Measurements from ENCODE around the gene TNFAIP8L3. TPM values are rescaled to one million over a fixed set of nuclear protein-coding genes. Genes with fewer than 3 reads are reported as not detected.
A peak's percentile ranks its signal among the peaks of the same experiment; 100 is the strongest.

The TNFAIP8L3 gene
- total and polyA plus RNA-seq, 2 of the 4 experiments (the other 2 are of a cell fraction) = 0.29 to 0.90 TPM

DNA sequence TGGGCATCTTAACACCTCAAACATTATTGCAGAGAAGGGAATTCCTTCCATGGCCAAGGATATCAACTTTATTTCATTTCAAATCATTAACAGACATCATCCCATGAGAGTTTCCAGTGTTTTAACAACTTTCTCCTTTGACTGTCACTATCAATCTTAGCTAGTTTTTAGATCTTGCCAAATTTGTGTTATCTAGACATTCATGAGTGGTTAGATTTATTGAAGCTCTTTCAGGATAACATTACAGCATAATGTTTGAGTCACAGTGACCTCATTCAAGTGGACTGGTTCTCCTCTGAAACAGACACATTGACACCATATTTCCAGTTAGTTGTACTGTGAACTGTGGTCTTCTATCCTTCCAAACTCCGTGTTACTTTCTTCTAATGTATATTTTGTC is 8.6 kb upstream of the TNFAIP8L3 start:
- Histone ChIP-seq H4K5ac (ENCODE audit: low read depth, low read length) (no peak overlapping the region), H3K56ac (ENCODE audit: extremely low read depth, insufficient read depth, low read length) (no peak overlapping the region), H3K9me3 (ENCODE audit: control insufficient read depth, insufficient read depth, low read length) (no peaks in the 10 kb centered on the region), H2AK9ac (replicated peaks; ENCODE audit: low read depth, low read length, poor library complexity) (no peak overlapping the region), H3K79me1 (ENCODE audit: low read depth in 1 of 2, low read length in 2 of 2) (no peaks in the 10 kb centered on the region), H3K18ac (ENCODE audit: low read depth, low read length) (no peak overlapping the region), H3K9ac (ENCODE audit: low read depth, low read length) (no peak overlapping the region), H2BK20ac (ENCODE audit: low read depth, low read length) (no peak overlapping the region), H3K9me1 (ENCODE audit: insufficient read depth, low read length) (0 out of 2 replicates have a peak, but pooled peaks cover 7% of the 10 kb centered on the region), H3K36me3 (ENCODE audit: control insufficient read depth, insufficient read depth, low read length) (no peaks in the 10 kb centered on the region), H3K4me3 (ENCODE audit: insufficient read depth, low read depth, low read length) (no peak overlapping the region), H3K27ac (ENCODE audit: insufficient read depth, low read length) (no peak overlapping the region), H2BK120ac (ENCODE audit: low read depth, low read length) (no peak overlapping the region), H4K91ac (ENCODE audit: insufficient read depth, low read depth, low read length) (no peak overlapping the region), H3K4ac (ENCODE audit: low read depth, low read length) (no peak overlapping the region), H2BK15ac (ENCODE audit: low read depth, low read length) (no peak overlapping the region), H2AFZ (replicated peaks; ENCODE audit: low read length, poor library complexity) (no peak overlapping the region), H2AK5ac (ENCODE audit: low read depth, low read length) (no peak overlapping the region), H3K23ac (ENCODE audit: low read depth, low read length) (no peak overlapping the region), H3K4me1 (ENCODE audit: control insufficient read depth, insufficient read depth, low read length) (peaks cover 8% of the 10 kb centered on the region), H2BK5ac (ENCODE audit: low read depth, low read length, poor library complexity, severe bottlenecking) (no peak overlapping the region), H3K4me2 (ENCODE audit: low read depth, low read length) (no peak overlapping the region), H3K14ac (replicated peaks; ENCODE audit: low read depth, low read length) (peak overlapping the region; percentile 32; the same call in 1 of the 2 replicates), H4K20me1 (ENCODE audit: insufficient read depth, low read length) (no peaks in the 10 kb centered on the region), H4K8ac (ENCODE audit: low read depth in 2 of 2, low read length in 2 of 2) (no peak overlapping the region), H3K27me3 (ENCODE audit: control insufficient read depth, insufficient read depth, low read length) (peaks cover 16% of the 10 kb centered on the region)
- ChIA-PET POLR2A (ENCODE audit: unreplicated experiment) (no interaction called here), CTCF (no interaction called here)
- intact Hi-C loops (cut with micrococcal nuclease) (no loop called here), dilution Hi-C loops (cut with HindIII; ENCODE audit: low sequenced_read_pairs, unreplicated experiment) (no loop called here), in situ Hi-C loops (cut with MboI; ENCODE audit: low sequenced_read_pairs) (no loop called here)
- TF ChIP-seq CHD1 (IDR thresholded peaks at IDR 0.05; ENCODE audit: low read depth, low read length) (no peak), RCOR1 (IDR thresholded peaks at IDR 0.05; ENCODE audit: insufficient replicate concordance, low read length) (no peak), MAFK (IDR thresholded peaks at IDR 0.05; ENCODE audit: low read depth, low read length) (no peak), CEBPB (IDR thresholded peaks at IDR 0.05; ENCODE audit: low read depth, low read length) (peak; percentile 68), BHLHE40 (IDR thresholded peaks at IDR 0.05; ENCODE audit: low read depth, low read length) (no peak), FOS (IDR thresholded peaks at IDR 0.05; ENCODE audit: low read depth, low read length) (peak; percentile 54)
- TF ChIP-seq, protein P1, sequence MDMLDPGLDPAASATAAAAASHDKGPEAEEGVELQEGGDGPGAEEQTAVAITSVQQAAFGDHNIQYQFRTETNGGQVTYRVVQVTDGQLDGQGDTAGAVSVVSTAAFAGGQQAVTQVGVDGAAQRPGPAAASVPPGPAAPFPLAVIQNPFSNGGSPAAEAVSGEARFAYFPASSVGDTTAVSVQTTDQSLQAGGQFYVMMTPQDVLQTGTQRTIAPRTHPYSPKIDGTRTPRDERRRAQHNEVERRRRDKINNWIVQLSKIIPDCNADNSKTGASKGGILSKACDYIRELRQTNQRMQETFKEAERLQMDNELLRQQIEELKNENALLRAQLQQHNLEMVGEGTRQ (IDR thresholded peaks at IDR 0.05; ENCODE audit: low read depth, low read length) = no peak
- TF ChIP-seq, protein P2, sequence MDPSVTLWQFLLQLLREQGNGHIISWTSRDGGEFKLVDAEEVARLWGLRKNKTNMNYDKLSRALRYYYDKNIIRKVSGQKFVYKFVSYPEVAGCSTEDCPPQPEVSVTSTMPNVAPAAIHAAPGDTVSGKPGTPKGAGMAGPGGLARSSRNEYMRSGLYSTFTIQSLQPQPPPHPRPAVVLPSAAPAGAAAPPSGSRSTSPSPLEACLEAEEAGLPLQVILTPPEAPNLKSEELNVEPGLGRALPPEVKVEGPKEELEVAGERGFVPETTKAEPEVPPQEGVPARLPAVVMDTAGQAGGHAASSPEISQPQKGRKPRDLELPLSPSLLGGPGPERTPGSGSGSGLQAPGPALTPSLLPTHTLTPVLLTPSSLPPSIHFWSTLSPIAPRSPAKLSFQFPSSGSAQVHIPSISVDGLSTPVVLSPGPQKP (IDR thresholded peaks at IDR 0.05; ENCODE audit: borderline replicate concordance, low read depth, low read length) = no peak
- ATAC-seq (ENCODE audit: low read depth) = peak; percentile 54; the same call in 1 of the 2 replicates
- peak; percentile 89 for DNase-seq
- WGBS, 2 experiments (ENCODE audit: extremely low coverage in 2 of 2, insufficient read length in 1 of 2) = no CpG with 5 or more reads among the region's 1 CpG
- BruUV-seq (replicated peaks) = no TSS peak
